ENCODE measurements around the gene RAPGEF5.

DNA sequence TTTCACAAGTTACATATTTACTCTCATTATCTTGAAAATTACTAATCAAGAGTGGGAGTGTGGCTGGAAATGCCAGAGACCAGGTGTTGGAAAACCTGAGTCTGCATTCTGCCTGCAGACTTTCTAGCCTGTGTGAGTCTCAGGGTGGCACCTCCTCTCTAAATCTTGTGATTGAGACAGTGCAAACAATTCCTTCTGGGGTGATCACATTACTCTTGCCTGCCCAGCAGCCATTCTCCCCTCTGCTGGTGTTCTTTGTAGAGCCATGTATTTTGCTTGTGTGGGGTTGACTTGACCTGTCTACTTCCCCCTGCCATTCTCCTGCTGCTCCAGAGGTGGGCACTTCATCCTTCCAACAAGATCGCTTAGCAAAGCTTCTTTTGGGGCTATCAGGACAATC is 101.1 kb downstream of the RAPGEF5 start:
- TF ChIP-seq, protein P1, sequence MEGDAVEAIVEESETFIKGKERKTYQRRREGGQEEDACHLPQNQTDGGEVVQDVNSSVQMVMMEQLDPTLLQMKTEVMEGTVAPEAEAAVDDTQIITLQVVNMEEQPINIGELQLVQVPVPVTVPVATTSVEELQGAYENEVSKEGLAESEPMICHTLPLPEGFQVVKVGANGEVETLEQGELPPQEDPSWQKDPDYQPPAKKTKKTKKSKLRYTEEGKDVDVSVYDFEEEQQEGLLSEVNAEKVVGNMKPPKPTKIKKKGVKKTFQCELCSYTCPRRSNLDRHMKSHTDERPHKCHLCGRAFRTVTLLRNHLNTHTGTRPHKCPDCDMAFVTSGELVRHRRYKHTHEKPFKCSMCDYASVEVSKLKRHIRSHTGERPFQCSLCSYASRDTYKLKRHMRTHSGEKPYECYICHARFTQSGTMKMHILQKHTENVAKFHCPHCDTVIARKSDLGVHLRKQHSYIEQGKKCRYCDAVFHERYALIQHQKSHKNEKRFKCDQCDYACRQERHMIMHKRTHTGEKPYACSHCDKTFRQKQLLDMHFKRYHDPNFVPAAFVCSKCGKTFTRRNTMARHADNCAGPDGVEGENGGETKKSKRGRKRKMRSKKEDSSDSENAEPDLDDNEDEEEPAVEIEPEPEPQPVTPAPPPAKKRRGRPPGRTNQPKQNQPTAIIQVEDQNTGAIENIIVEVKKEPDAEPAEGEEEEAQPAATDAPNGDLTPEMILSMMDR (IDR thresholded peaks at IDR 0.05; ENCODE audit: extremely low read depth in 1 of 2, insufficient read depth in 1 of 2, low read depth in 1 of 2, low read length in 2 of 2) = no peak
- TF ChIP-seq EZH2 (IDR thresholded peaks at IDR 0.05; ENCODE audit: borderline replicate concordance, low read depth, low read length, severe bottlenecking) (no peak), MYC (IDR thresholded peaks at IDR 0.05; ENCODE audit: low read depth, low read length) (no peak), POLR2AphosphoS5 (IDR thresholded peaks at IDR 0.05; ENCODE audit: insufficient read depth, low read depth, low read length) (no peak), POLR2A (IDR thresholded peaks at IDR 0.05; ENCODE audit: low read depth, low read length) (no peak), GATA2 (IDR thresholded peaks at IDR 0.05; ENCODE audit: insufficient read depth, insufficient read length, low read depth, low read length) (no peak), JUN (IDR thresholded peaks at IDR 0.05; ENCODE audit: borderline replicate concordance, insufficient read depth, insufficient read length, low read depth) (no peak)
- TF ChIP-seq, protein P2, sequence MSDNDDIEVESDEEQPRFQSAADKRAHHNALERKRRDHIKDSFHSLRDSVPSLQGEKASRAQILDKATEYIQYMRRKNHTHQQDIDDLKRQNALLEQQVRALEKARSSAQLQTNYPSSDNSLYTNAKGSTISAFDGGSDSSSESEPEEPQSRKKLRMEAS (IDR thresholded peaks at IDR 0.05; ENCODE audit: insufficient read depth, insufficient read length) = no peak

Data from endothelial cell of umbilical vein (primary cell).